Tibial artery (tissue), 4 donors: ENCODE results near the gene NAALAD2.
"Not testable (repeated sequence)": the region's sequence is repeated elsewhere in the genome, so short reads cannot be mapped to it uniquely, and the experiment has no call there.

Experiments used
- DNase-seq, 2 donors: peaks; one replicate each; pipeline ENCODE4 v3.0.0-alpha.2; 2019
- H3K27ac ChIP-seq, 2 donors: fragments of 200-600 bp; sonication (generic) in 1 of 2; 1 replicate in 1 of 2; 2 replicates in 1 of 2; pipeline ENCODE4 v1.5.1; 2018 to 2019; ENCODE audit warnings: mild to moderate bottlenecking in 1 of 2
- H3K27me3 ChIP-seq, 2 donors: fragments of 200-600 bp; sonication (generic) in 1 of 2; one replicate each; pipeline versions ENCODE4 v1.5.1 to v1.6.0; 2016 to 2019
- H3K36me3 ChIP-seq, 3 donors: fragments of 200-600 bp; sonication (generic) in 2 of 3; one replicate each; pipeline ENCODE4 v1.5.1; 2016 to 2019; ENCODE audit warnings: mild to moderate bottlenecking in 2 of 3
- H3K4me1 ChIP-seq, 4 donors: fragments of 200-600 bp; sonication (generic) in 2 of 4; 1 replicate in 3 of 4; 2 replicates in 1 of 4; pipeline ENCODE4 v1.5.1; 2016 to 2019
- H3K4me3 ChIP-seq, 2 donors: fragments of 200-600 bp; sonication (generic) in 1 of 2; 1 replicate in 1 of 2; 2 replicates in 1 of 2; pipeline ENCODE4 v1.5.1; 2018 to 2019; ENCODE audit warnings: mild to moderate bottlenecking in 2 of 2
- H3K9me3 ChIP-seq, 3 donors: fragments of 200-600 bp; sonication (generic) in 1 of 3; one replicate each; pipeline ENCODE4 v1.5.1; 2016 to 2019
- intact Hi-C: fragments of 100-400 bp; cut with DNase I; formaldehyde crosslinking; loops from one replicate; pipeline ENCODE4 v1.15.0; 2023; ENCODE audit warnings: low total_unique reads
- TF ChIP-seq, protein P1 (sequence below), 2 experiments: fragments of 200-600 bp in 1 of 2; fragments of 450-650 bp in 1 of 2; IDR thresholded peaks; one replicate each; pipeline ENCODE4 v1.5.1; 2017 to 2019; ENCODE audit warnings: antibody characterized with exemption in 2 of 2, mild to moderate bottlenecking in 1 of 2, moderate library complexity in 1 of 2

The NAALAD2 gene

DNA sequence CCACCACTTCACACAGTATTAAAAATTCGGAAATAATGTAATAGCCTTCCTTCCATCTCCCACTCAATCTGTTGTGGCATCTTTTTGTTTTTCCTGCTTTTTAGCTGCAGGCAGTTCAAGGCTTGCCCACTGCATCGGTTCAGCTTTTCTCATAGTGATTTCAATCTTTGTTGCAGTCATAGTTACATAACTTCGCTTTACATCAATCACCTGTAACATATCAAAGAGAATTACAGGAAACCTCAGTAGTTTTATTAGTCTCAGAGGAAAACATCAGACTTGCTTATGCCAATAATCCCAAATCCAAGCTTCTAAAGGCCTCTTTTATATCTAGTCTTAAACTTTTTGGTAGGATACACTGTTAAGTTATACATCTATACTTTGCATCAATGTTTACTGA is 67.9 kb downstream of the NAALAD2 start:
- H3K4me3 ChIP-seq = no peak overlapping the region
- peaks cover 23 to 55% (median 43%) of the 10 kb centered on the region in 3 donors for H3K36me3 ChIP-seq
- TF ChIP-seq, protein P1, sequence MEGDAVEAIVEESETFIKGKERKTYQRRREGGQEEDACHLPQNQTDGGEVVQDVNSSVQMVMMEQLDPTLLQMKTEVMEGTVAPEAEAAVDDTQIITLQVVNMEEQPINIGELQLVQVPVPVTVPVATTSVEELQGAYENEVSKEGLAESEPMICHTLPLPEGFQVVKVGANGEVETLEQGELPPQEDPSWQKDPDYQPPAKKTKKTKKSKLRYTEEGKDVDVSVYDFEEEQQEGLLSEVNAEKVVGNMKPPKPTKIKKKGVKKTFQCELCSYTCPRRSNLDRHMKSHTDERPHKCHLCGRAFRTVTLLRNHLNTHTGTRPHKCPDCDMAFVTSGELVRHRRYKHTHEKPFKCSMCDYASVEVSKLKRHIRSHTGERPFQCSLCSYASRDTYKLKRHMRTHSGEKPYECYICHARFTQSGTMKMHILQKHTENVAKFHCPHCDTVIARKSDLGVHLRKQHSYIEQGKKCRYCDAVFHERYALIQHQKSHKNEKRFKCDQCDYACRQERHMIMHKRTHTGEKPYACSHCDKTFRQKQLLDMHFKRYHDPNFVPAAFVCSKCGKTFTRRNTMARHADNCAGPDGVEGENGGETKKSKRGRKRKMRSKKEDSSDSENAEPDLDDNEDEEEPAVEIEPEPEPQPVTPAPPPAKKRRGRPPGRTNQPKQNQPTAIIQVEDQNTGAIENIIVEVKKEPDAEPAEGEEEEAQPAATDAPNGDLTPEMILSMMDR (IDR thresholded peaks at IDR 0.05) = no peak
- no peaks in the 10 kb centered on the region for H3K27me3 ChIP-seq
- DNase-seq = no peak
- intact Hi-C loops = no loop called here
- H3K27ac ChIP-seq = no peak overlapping the region
- no peaks in the 10 kb centered on the region for H3K9me3 ChIP-seq
- H3K4me1 ChIP-seq = peaks cover 0 to 10% (median 3%) of the 10 kb centered on the region in 4 donors

DNA sequence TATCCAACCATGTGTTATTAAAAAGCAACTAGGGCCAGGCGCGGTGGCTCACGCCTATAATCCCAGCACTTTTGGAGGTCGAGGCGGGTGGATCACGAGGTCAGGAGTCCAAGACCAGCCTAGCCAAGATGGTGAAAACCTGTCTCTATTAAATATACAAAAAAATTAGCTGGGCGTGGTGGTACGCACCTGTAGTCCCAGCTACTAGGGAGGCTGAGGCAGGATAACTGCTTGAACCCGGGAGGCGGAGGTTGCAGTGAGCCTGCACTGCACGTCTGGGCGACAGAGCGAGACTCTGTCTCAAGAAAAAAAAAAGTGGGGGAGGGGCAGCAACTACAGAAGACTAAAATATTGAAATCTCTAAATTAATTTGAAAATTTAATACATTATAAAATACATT is 69.9 kb downstream of the NAALAD2 start:
- DNase-seq = no peak
- no peaks in the 10 kb centered on the region for H3K27me3 ChIP-seq
- peaks cover 0 to 10% (median 3%) of the 10 kb centered on the region in 4 donors for H3K4me1 ChIP-seq
- intact Hi-C loops = no loop called here
- no peak overlapping the region for H3K4me3 ChIP-seq
- no peaks in the 10 kb centered on the region for H3K9me3 ChIP-seq
- no peak overlapping the region for H3K27ac ChIP-seq
- TF ChIP-seq, protein P1 (IDR thresholded peaks at IDR 0.05) = no peak
- peaks cover 26 to 49% (median 45%) of the 10 kb centered on the region in 3 donors for H3K36me3 ChIP-seq

DNA sequence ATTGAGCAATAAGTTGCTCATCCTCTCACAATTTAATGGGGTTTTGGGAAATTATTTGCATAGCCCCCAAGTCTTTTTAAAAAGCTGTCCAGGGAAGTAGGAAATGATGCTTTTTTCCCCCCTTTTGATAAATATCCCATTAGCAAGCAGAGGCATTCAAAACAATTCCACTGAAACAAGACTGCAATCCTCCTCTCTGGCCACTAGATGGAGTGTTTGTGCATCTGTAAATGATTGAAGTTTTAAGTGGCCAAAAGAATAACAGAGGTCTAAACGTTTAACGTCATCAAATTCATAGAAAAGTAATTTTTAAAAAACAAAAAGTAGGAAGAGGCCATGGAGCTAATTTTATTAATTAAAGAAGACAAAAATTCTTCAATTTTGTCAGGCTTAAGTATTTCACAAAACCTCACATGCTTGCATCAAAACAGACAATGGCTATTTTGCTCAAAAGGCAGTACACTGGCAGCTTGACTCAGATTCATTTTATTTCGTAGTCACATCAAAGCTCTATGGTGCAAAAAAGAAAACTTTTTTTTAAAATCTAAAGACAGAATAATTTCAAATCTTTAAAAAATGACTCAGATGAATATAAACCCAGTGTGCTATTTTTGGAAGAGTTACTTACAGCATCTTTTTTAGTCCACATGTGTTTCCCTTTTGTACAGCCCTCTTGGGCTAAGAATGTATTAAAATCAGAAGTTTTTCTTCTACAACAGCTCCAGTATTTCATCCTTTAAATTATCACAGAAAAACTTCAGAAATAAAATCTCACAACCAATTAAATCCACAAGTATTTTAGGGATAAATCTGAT is 70.6 kb downstream of the NAALAD2 start:
- H3K9me3 ChIP-seq = no peaks in the 10 kb centered on the region
- H3K27me3 ChIP-seq = no peaks in the 10 kb centered on the region
- peaks cover 0 to 10% (median 3%) of the 10 kb centered on the region in 4 donors for H3K4me1 ChIP-seq
- intact Hi-C loops = no loop called here
- TF ChIP-seq, protein P1 (IDR thresholded peaks at IDR 0.05) = peak; percentile 67 to 82
- H3K27ac ChIP-seq = peak overlapping the region in 1 of 2 donors; percentile 2
- H3K36me3 ChIP-seq = peaks cover 32 to 56% (median 52%) of the 10 kb centered on the region in 3 donors
- no peak for DNase-seq
- H3K4me3 ChIP-seq = no peak overlapping the region

DNA sequence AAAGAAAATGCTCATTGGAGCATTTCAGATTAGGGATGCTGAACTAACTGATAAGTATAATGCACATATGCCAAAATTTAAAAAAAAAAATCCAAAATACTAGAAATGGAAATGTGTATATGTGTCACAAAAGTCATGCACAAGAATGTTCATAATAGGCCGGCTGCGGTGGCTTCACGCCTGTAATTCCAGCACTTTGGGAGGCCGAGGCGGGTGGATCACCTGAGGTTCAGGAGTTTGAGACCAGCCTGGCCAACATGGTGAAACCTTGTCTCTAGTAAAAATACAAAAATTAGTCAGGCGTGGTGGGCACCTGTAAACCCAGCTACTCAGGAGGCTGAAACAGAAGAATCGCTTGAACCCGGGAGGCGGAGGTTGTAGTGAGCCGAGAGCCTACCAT is 73.5 kb downstream of the NAALAD2 start:
- intact Hi-C loops, H3K27ac ChIP-seq, H3K27me3 ChIP-seq, H3K4me3 ChIP-seq, H3K9me3 ChIP-seq, DNase-seq: not testable (repeated sequence)
- Histone ChIP-seq H3K4me1 (peaks cover 0 to 10% (median 3%) of the 10 kb centered on the region in 4 donors), H3K36me3 (peaks cover 20 to 49% (median 47%) of the 10 kb centered on the region in 3 donors)

DNA sequence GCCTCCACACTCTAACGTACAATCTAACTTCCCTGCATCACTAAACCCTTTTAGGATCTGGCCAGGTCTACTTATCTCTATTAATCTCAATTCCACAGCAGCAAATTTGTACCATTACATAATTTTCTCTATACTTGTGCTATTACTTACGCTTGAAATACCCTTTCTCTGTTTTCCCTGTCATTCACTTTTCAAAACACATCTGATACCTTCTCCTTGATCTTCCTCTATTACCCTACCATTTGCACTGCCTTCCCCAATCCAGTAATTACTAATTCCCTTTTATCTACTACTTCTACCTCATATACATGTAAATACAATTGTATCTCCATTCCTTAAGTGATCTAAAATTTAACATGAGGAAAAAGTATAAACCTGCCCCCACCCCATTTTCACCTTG is 74.4 kb downstream of the NAALAD2 start:
- H3K9me3 ChIP-seq = no peaks in the 10 kb centered on the region
- intact Hi-C loops = no loop called here
- no peaks in the 10 kb centered on the region for H3K27me3 ChIP-seq
- TF ChIP-seq, protein P1 (IDR thresholded peaks at IDR 0.05) = no peak
- no peak overlapping the region for H3K27ac ChIP-seq
- H3K4me3 ChIP-seq = no peak overlapping the region
- H3K4me1 ChIP-seq = peaks cover 0 to 10% (median 3%) of the 10 kb centered on the region in 4 donors
- peaks cover 24 to 50% (median 40%) of the 10 kb centered on the region in 3 donors for H3K36me3 ChIP-seq
- no peak for DNase-seq

DNA sequence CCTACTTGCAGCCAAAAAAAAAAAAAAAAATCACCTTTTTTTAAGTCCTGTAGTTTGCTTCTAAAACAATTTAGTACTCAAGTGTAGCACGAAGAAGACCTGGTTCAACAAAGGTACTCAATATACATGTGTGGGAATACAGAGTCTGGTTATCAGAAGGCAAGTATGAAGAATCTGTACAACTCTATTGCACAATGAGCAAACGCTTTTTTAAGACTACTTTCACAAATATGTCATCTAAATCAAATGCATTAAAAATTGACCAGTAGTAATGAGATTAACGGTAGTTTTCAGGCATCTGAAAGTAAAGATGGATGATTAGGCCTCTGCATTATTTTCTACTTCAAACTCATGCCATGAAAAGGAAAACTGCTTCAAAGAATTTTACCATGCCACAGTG is 78.9 kb downstream of the NAALAD2 start:
- Histone ChIP-seq H3K9me3 (no peaks in the 10 kb centered on the region), H3K27me3 (no peaks in the 10 kb centered on the region), H3K4me1 (peaks cover 0 to 15% (median 6%) of the 10 kb centered on the region in 4 donors), H3K36me3 (peaks cover 18 to 22% (median 21%) of the 10 kb centered on the region in 3 donors), H3K27ac (no peak overlapping the region), H3K4me3 (no peak overlapping the region)
- DNase-seq = no peak
- TF ChIP-seq, protein P1 (IDR thresholded peaks at IDR 0.05) = no peak
- intact Hi-C loops = no loop called here
